HG03354 (cell line): ENCODE results near the gene NTN1.

Experiments used
- ATAC-seq: cut with Tn5 transposase; IDR thresholded peaks from one replicate; pipeline ENCODE4 v1.9.1; 2021; ENCODE audit warnings: mild to moderate bottlenecking; ENCODE audit not compliant: unreplicated experiment, poor library complexity, severe bottlenecking

The NTN1 gene

DNA sequence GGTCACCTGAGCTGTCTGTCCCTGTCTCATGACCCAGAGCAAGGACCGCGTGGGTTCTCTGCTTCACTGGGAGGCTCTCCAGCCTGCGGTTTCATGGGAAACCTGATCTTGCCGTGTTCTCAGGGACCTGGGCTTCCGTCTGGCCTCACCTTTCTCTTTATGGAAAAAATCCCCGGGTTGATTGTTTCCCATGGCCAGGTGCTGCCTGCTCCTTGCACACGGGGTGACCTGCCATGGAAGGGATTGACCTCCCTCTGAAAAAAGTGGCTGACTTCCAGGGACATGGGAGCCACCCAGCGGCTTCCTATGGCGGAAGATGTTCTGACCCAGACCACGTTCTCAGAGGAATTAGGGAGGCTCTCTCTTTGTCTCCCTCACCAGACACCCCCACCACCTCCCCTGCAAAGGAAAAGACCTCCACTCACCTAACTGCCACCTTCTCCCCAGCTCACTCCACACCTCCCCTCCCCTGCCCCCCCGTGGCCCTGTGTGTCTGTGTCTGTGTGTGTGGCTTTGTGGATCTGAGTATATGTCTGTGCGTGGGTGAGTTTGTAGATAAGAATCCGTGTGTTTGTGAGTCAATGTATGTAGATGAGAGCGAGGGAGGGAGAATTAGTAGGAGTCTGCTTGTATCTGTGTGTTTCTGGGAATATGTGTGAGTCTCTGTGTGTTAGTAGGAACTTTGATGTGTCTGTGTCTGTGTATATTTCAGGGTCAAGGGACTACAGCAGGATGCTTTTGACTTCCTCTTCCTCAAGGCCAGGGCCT lies 154.6 kb downstream of the NTN1 start:
- ATAC-seq: no peak

DNA sequence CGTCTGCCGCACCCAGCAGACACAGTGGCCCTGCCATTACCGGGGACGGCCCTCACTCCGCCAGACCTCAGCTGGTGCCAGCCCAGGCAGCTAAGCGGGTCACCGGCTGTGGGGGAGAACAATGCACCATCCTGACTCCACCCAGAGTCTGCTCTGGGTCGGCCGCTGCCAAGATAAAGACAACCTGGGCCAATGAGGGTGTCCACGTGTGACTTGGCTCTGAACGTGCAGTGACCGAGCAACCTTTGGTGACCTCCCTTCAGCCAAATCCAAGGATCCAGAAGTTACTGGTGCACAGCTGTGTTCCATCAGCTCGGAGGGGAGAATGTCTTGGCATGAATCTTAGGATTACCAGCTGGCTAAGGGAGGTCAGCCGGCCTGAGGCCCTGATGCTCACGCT lies 155.9 kb downstream of the NTN1 start:
- ATAC-seq: no peak

DNA sequence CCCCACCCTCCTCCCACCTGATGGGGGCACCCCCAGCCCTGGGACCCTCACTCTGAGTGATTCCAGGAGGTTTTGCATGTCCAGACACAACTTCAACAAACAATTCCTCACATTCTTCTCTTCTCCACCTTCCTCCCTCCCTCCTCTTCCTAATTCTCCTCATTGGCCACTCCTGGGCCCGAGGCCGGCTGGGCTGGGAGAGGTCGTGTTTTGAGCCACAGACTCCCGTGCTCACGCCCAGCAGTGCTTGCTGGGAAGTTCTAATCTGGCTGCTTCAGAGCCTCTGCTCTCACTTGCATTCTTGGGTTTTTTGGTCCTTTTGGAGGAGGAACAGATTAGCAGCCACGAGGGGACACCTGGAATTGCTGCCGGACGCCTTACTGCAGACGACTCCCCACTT lies 157.0 kb downstream of the NTN1 start:
- no peak for ATAC-seq

DNA sequence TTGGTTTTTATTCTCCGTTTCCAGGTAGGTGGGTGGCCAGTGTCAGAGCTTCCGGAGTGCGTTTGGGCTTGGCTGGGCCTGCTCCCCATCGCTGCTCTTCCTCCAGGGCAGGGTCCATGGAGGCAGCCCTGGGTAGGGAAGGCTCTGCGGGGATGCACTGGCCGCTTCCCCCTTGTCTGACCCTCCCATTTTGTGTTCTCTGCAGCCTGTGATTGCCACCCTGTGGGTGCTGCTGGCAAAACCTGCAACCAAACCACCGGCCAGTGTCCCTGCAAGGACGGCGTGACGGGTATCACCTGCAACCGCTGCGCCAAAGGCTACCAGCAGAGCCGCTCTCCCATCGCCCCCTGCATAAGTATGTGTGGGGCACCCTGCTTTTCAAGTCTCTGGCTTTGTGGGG lies 158.3 kb downstream of the NTN1 start:
- ATAC-seq: no peak

DNA sequence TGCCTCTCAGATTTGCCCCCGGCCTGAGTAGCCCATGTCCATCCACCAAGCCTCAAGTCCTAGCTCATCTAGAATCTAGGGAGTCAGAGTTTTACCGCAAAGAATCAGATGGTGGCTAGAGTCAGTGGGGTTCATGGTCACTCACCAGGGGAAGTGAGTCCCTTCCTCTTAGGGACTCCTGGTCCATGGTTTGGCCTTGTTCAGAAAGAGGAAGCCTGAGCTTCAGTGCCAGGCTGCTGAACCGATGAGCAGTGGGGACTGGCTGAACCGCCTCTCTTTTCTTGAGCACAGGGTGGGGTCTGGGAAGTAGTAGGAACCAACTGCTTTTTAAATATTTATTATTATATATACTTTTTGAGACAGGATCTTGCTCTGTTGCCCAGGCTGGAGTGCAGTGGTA lies 160.3 kb downstream of the NTN1 start:
- ATAC-seq: no peak

DNA sequence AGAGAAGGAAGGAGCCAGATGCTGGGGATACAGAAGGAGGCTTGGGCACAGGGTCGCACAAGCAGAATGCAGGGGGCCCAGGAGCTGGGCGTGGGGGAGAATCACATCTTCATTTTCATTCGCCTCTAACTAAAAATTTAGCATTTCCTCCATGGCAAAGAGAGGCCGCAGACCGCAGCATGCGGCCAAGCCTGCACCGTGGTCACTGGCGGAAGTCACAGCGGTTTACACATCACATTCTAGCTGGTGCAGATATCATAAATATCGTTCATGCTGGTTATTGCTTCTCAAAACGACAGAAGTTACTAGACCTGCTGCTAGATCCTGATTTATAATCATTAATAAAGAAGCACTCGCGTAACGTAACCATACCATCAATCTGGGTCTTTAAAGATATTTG lies 162.0 kb downstream of the NTN1 start:
- ATAC-seq: no peak

DNA sequence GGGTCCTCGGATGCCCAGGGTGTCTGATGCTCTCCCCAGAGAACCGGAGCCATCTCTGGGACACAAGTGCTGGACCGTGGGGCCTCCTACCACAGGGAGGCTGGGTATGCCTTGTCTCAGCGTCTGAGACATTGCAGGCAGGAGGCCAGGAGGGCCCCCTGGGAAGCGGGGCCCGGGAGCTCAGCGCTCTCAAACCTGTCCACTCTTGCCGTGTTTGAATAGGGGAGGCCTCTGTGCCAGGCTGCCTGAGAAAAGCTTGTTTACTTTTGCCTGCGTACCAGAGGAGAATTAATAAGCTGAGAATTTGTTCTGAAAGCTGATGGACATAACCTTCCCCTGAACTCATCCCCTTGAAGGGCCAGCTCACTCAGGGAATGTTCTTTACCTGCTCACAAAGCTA lies 163.8 kb downstream of the NTN1 start:
- no peak for ATAC-seq

DNA sequence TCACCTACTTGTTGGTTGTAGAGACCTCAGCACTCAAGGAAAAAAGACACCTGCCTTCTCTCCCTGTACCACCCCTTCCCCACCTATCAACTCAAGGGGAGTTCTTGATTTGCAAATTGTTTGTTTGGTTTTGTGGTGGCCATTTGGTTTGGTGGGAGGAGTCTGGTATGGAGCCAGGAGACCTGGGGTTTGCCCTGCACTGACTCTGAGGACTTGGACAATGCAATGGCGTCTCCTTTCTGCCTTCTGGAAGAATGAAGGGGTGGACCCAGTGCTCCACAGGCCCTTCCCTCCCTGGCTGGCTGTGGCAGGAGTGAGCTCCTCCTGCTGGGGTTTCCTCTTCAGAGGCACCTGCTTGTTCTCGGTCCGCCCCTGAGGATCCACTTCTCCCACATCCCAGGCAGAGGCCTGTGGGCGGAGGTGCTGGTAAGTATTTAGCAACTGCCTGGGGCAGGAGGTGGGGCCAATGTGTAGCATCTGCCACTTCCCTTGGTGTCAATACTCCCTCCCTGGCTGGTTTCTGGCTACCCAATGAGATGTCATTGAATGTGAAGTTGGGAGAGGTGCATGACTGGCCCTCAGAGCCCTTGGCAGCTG lies 164.5 kb downstream of the NTN1 start:
- no peak for ATAC-seq

DNA sequence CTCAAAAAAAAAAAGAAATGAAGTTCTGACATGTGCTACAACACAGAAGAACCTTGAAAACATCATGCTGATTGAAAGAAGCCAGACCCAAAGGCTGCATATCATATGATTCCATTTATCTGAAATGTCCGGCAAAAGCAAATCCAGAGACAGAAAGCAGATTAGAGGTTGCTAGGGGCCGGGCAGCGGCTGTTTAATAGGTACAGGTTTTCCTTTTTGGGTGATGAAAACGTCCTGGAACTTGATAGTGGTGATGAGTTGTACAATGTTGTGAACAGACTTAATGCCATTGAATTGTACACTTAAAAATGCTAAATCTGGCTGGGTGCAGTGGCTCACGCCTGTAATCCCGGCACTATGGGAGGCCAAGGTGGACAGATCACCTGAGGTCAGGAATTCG lies 166.5 kb downstream of the NTN1 start:
- no peak for ATAC-seq

DNA sequence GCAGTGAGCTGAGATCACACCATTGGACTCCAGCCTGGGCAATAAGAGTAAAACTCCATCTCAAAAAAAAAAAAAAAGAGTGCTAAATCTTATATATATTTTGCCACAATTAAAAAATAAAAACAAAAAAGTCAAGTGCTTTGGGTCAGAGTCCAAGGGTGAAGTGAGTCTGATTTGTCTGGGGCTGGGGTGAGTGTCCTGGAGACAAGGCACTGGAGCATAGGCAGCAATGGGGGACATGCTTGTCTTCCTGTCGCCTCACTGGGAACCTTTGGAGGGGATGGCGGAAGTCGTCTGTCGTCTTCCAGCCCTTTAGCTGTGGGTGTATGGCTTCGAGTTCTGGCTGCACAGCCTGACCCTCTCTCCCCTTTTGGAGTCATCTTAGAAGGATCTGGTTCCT lies 167.1 kb downstream of the NTN1 start:
- ATAC-seq: no peak

DNA sequence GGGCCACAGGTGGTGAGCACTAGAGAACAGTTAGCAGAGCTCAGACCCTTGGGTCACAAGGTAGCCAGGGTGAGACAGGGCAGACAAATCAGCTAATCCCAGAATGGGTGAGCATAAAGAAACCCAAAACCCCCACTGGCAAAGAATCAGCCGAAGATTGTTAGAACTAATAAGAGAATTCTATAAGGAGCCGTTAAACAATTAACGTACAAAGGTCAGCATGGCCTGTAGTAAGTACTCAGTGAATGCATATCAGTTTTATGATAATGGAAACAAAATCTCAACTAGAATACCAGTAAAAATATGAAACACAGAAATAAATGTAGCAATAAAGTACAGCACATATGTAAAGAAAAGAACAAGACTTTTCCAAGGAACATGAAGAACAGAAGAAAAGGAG lies 168.6 kb downstream of the NTN1 start:
- ATAC-seq: no peak

DNA sequence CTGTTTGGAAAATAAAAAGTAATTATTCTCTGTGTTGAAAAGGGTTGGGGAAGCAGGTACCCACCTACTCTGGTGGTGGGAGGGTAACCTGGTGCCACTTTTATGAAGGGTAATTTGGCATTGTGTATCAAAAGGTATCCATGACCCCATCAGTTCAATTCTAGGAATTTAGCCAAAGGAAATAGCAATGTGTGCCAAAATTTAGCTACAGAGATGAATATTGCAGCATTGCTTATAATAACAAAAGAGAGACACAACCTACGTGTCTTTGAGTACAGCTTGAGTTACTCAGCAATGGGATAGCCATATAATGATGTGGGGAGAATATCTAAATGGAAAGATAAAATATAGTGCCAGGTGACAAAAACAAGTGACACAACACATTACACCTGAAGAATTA lies 170.7 kb downstream of the NTN1 start:
- no peak for ATAC-seq

DNA sequence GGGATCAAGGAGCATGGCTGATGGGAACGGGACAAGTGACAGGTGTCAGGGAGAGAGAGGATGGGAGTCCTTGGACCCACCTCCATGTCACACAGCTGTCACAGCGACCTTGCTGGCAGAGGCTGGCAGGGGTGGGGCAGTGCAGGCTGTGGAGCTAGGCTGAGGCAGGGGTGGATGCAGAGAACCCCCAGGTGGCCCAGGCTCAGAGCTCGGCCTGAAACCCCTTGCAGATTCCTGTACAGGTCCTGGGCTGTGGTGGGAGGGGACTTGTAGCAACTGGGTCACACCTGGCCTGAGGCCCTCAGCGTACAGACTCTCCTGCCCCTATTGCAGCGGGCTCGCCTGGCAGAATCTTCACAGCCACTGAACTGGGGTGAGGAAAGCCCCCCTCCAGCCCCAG lies 174.1 kb downstream of the NTN1 start:
- ATAC-seq: no peak

DNA sequence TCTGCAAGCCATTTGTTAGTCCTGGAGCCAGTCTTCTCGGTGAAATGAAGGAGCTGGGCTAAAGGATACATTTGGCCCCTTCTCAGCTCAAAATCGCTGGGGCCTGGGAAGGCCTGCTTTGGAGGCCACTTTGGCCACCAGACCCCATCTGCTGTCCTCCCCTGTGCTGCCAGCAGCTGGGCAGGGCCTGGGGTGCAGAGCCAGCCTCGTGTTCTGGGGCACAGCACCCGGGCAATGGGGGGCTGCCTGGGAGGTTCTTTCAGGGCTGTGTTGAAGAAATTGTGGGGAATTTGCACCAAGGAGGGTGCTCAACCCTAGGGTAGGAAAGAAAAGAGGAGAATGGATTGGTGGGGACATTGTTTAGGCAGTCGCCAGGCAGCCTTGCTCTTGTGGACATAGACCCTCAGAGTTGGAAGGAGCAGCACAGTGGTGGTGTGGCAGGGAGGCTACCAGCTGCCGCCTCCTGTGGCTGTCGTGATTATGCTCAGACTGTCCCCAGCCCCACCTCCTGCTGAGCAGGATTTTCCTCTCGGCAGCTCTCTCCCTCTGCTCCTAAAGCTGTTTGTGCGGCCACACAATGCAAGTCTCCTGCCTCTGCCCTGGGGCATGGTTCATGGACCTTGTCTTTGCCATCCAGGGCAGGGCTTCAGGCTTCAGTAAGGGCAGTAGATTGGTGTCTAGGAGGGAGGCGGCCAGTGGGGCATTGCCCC lies 174.8 kb downstream of the NTN1 start:
- no peak for ATAC-seq

DNA sequence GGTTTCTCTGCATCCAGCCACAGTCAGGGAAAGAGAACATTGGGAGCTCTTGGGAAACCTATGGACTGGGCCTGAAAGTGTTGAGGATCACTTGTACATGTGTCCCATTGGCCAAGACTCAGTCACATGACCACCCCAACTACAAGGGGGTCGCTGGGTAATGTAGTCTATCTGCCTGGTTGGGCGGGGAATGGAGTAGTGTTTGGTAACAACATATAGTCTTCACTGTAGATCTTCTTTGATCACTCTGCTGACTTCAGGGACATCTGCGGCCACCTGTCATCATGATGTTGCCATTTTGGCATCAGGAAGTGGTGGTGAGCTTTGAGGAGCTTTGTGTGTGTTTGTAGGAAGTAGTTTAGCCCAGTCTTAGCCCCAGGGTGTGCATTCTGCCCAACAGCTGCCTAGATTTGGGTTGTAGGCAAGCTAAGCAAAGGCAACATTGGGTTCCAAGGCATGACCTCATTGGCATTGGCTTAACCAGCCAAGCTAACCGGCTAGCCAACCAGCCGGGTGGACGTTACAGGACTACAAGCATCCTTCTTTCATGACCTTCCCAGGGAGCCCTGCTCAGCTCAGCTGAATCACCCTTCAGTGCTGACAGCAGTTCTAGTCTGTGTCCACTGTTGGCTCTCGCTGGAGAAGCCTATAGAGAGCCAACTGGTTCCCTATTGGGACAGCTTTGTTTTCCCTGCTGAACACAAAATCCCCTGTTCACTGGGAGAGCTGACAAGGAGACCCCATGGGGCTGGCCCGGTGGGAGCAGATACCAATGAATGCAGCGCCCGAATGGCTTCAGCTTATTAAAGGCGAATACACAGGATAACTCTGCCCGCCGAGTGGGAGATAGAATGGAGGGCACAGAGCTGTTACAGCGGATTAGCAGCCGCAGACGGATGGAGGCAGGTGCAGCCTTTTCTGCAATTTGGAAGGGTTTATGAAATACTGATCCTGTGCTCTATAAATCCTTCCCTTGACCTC lies 178.6 kb downstream of the NTN1 start:
- no peak for ATAC-seq

DNA sequence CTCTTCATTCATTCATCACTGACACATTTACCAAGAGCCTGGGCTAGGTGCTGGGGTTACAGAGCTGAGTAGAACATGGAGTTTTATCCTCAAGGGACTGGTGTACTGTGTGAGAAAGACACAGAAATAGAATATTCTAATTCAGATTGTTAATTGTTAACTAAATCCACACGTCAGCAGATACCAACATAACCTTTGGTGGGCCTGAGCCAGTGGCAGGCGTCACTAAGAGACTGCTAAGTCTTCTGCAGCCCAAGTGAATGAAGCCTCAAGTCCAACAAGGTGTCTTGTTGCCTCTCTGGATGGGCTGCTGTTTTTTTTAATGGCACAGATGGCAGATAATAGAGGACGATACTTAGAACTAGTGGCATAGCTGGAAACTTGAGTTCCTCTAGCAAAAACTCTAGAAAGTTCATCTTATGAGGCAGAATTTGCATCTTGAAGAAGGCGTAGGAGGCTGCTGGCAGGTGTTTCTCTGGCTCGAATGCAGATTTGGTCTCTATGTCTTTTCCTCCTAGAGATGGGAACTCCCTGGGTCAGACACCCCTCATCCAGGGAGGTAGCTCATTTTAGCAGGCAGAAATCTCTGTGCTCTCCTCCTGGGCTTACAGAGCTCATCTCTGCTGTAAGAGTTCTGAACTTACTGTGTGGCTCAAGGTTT lies 179.5 kb downstream of the NTN1 start:
- ATAC-seq: peak; percentile 85

DNA sequence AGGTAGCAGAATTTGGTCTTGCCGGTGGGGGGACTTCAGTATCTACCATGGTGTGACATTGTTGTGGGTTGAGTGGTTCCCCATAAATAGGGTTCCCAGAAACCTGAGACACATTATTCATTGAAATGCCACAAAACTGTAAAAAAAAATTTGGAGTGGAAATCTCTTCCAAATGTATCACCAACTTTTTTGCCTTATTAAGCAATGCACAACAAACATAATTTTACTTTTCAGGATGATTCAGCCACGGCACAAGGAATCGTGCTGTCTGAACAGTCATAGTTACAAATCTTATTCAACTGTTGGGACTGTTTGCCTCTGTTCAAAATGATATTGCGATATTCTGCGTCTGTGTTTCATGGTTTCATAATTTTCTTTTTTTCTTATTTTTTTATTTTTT lies 181.2 kb downstream of the NTN1 start:
- ATAC-seq: no peak

DNA sequence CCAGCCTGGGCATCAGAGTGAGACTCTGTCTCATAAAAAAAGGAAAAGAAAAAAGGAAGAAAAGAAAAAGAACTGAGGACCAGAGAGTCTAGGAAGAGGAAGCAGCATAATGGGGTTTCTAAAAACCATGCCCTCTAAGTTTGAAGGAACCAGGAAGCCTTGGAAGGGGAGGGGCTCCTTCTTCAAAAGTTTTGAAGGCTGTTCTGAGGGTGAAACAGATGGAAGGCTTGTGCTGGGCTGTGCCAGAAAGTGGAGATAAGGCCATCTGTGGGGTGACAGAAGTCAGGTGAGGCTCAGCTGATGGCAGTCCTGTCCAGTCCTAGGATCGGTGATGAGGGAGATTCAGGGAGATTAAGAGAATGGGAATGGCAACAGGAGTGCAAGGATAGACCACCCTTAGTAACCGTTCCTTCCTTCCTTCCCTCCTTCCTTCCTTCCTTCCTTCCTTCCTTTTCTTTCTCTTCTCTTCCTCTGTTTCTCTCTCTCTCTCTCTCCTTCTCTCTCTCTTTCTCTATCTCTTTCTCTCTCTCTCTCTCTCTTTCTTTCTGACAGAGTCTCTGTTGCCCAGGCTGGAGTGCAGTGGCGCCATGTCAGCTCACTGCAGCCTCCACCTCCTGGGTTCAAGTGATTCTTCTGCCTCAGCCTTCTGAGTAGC lies 182.6 kb downstream of the NTN1 start:
- ATAC-seq: no peak
